Liver (tissue), 9 donors: ENCODE measurements around the gene HPCAL1. TPM values are rescaled to one million over a fixed set of nuclear protein-coding genes. Genes with fewer than 3 reads are reported as not detected.

Experiments used
- DNase-seq: peaks from one replicate; pipeline ENCODE4 v3.0.0-alpha.2; 2017; ENCODE audit warnings: low spot score
- H3K27ac ChIP-seq, 2 donors: one replicate each; pipeline ENCODE4 v1.7.0; 2013; ENCODE audit warnings: inconsistent platforms in 2 of 2, low read length in 2 of 2, control low read depth in 1 of 2, low read depth in 1 of 2, mild to moderate bottlenecking in 1 of 2
- H3K27me3 ChIP-seq, 4 donors: one replicate each; pipeline versions ENCODE4 v1.6.1 to v1.7.0; 2013; ENCODE audit warnings: low read length in 3 of 4, inconsistent platforms in 1 of 4, mild to moderate bottlenecking in 1 of 4, moderate library complexity in 1 of 4; ENCODE audit not compliant: control insufficient read depth in 4 of 4, insufficient read depth in 4 of 4
- H3K36me3 ChIP-seq, 4 donors: one replicate each; pipeline versions ENCODE4 v1.6.1 to v1.7.0; 2013; ENCODE audit warnings: low read length in 3 of 4, mild to moderate bottlenecking in 3 of 4, low read depth in 1 of 4, moderate library complexity in 1 of 4; ENCODE audit not compliant: control insufficient read depth in 4 of 4, insufficient read depth in 3 of 4
- H3K4me1 ChIP-seq, 4 donors: one replicate each; pipeline versions ENCODE4 v1.6.1 to v1.7.0; 2013; ENCODE audit warnings: low read length in 3 of 4, mild to moderate bottlenecking in 3 of 4, moderate library complexity in 1 of 4; ENCODE audit not compliant: control insufficient read depth in 4 of 4, insufficient read depth in 4 of 4
- H3K4me3 ChIP-seq, 3 donors: one replicate each; pipeline versions ENCODE4 v1.6.1 to v1.7.0; 2013; ENCODE audit warnings: low read length in 3 of 3, control low read depth in 1 of 3, low read depth in 1 of 3, mild to moderate bottlenecking in 1 of 3
- H3K9ac ChIP-seq, 2 donors: one replicate each; pipeline ENCODE4 v1.7.0; 2013; ENCODE audit warnings: low read length in 2 of 2, mild to moderate bottlenecking in 2 of 2, moderate library complexity in 2 of 2, control low read depth in 1 of 2, low read depth in 1 of 2
- H3K9me3 ChIP-seq, 4 donors: one replicate each; pipeline versions ENCODE4 v1.6.1 to v1.7.0; 2013; ENCODE audit warnings: low read length in 3 of 4; ENCODE audit not compliant: control insufficient read depth in 4 of 4
- EGR1 ChIP-seq, 2 donors: IDR thresholded peaks; 2 replicates each; pipeline ENCODE4 v1.6.1; 2016 to 2018; ENCODE audit warnings: antibody characterized with exemption in 2 of 2, low read depth in 2 of 2
- FOXA1 ChIP-seq: IDR thresholded peaks from 2 replicates; pipeline ENCODE4 v1.6.1; 2016; ENCODE audit warnings: antibody characterized with exemption
- GABPA ChIP-seq, 2 donors: IDR thresholded peaks in 1 of 2; conservative IDR thresholded peaks in 1 of 2; 2 replicates each; pipeline ENCODE4 v1.6.1; 2016; ENCODE audit warnings: antibody characterized with exemption in 2 of 2, mild to moderate bottlenecking in 1 of 2, moderate library complexity in 1 of 2
- HNF4A ChIP-seq, 2 donors: conservative IDR thresholded peaks; 2 replicates each; pipeline ENCODE4 v1.6.1; 2016; ENCODE audit warnings: antibody characterized with exemption in 2 of 2, mild to moderate bottlenecking in 2 of 2
- HNF4G ChIP-seq: IDR thresholded peaks from 2 replicates; pipeline ENCODE4 v1.6.1; 2016; ENCODE audit warnings: antibody characterized with exemption
- JUND ChIP-seq, 2 donors: IDR thresholded peaks; 2 replicates each; pipeline ENCODE4 v1.6.1; 2016; ENCODE audit warnings: antibody characterized with exemption in 2 of 2
- RAD21 ChIP-seq, 2 donors: IDR thresholded peaks; 2 replicates each; pipeline ENCODE4 v1.6.1; 2016; ENCODE audit warnings: antibody characterized with exemption in 2 of 2, mild to moderate bottlenecking in 2 of 2
- REST ChIP-seq: IDR thresholded peaks from 2 replicates; pipeline ENCODE4 v1.6.1; 2016; ENCODE audit warnings: antibody characterized with exemption, mild to moderate bottlenecking
- RXRA ChIP-seq, 2 donors: IDR thresholded peaks; 2 replicates each; pipeline ENCODE4 v1.6.1; 2017 to 2018; ENCODE audit warnings: antibody characterized with exemption in 2 of 2, mild to moderate bottlenecking in 1 of 2
- SP1 ChIP-seq: IDR thresholded peaks from 2 replicates; pipeline ENCODE4 v1.6.1; 2018; ENCODE audit warnings: antibody characterized with exemption, mild to moderate bottlenecking
- YY1 ChIP-seq: IDR thresholded peaks from 2 replicates; pipeline ENCODE4 v1.6.1; 2016; ENCODE audit warnings: antibody characterized with exemption, mild to moderate bottlenecking
- ZBTB33 ChIP-seq: IDR thresholded peaks from 2 replicates; pipeline ENCODE4 v1.6.1; 2016; ENCODE audit warnings: antibody characterized with exemption
- WGBS: extraction: QIAGEN DNeasy Blood & Tissue Kit; methylation state at CpG from one replicate; pipeline ENCODE4 v1.1.7; 2013; 5-methylcytosine and 5-hydroxymethylcytosine counted together
- polyA plus RNA-seq, 2 donors: library from polyadenylated mRNA; stranded (reverse) in 1 of 2; unstranded in 1 of 2; fragments of 200-250 nt in 1 of 2; fragments of >200 nt in 1 of 2; fragmentation: Nextera tagmentation in 1 of 2; extraction: Ambion mirVana in 1 of 2; gene quantifications; one replicate each; pipeline versions ENCODE4 v1.2.1 to v1.2.3, GENCODE V29; 2013 to 2015
- total RNA-seq, 2 donors: library from RNA; depleted of rRNA; stranded (reverse); fragments of >200 nt; gene quantifications; one replicate each; pipeline ENCODE4 v1.2.3, GENCODE V29; 2014
- TF ChIP-seq, protein P1 (sequence below): fragments of 150-350 bp; IDR thresholded peaks from 2 replicates; pipeline ENCODE4 v1.5.1; 2017; ENCODE audit warnings: improper control_type of control experiment, low read depth, low read length; ENCODE audit not compliant: missing input control
- donor health status: healthy.
- donor health status: healthy.
- donor health status: healthy.
- donor health status: healthy.
- donor health status: healthy.

The HPCAL1 gene
- total and polyA plus RNA-seq, 4 donors = 17.3 to 27.9 (median 22.9) TPM

- Histone ChIP-seq H3K27ac (peak overlapping the region in 1 of 2 donors; percentile 21), H3K9me3 (no peaks in the 10 kb centered on the region), H3K9ac (no peak overlapping the region), H3K27me3 (no peaks in the 10 kb centered on the region), H3K36me3 (no peaks in the 10 kb centered on the region), H3K4me1 (peaks cover 4 to 18% (median 16%) of the 10 kb centered on the region in 4 donors), H3K4me3 (no peak overlapping the region)
- 86% methylated on average over 15 of the region's 15 CpGs for WGBS
- no peak for TF ChIP-seq EGR1 (IDR thresholded peaks at IDR 0.05; ENCODE audit: low read depth in 2 of 2)
- TF ChIP-seq GABPA (IDR thresholded peaks at IDR 0.05 in 1 of 2, conservative IDR thresholded peaks at IDR 0.05 in 1 of 2) = no peak
- TF ChIP-seq FOXA1 = no peak
- TF ChIP-seq SP1 = no peak
- no peak for TF ChIP-seq ZBTB33
- TF ChIP-seq HNF4G = no peak
- TF ChIP-seq HNF4A (conservative IDR thresholded peaks at IDR 0.05) = no peak
- TF ChIP-seq YY1 = no peak
- no peak for TF ChIP-seq RXRA (IDR thresholded peaks at IDR 0.05)
- TF ChIP-seq, protein P1, sequence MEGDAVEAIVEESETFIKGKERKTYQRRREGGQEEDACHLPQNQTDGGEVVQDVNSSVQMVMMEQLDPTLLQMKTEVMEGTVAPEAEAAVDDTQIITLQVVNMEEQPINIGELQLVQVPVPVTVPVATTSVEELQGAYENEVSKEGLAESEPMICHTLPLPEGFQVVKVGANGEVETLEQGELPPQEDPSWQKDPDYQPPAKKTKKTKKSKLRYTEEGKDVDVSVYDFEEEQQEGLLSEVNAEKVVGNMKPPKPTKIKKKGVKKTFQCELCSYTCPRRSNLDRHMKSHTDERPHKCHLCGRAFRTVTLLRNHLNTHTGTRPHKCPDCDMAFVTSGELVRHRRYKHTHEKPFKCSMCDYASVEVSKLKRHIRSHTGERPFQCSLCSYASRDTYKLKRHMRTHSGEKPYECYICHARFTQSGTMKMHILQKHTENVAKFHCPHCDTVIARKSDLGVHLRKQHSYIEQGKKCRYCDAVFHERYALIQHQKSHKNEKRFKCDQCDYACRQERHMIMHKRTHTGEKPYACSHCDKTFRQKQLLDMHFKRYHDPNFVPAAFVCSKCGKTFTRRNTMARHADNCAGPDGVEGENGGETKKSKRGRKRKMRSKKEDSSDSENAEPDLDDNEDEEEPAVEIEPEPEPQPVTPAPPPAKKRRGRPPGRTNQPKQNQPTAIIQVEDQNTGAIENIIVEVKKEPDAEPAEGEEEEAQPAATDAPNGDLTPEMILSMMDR = no peak
- no peak for TF ChIP-seq REST
- no peak for TF ChIP-seq JUND (IDR thresholded peaks at IDR 0.05)
- TF ChIP-seq RAD21 (IDR thresholded peaks at IDR 0.05) = no peak
- no peak for DNase-seq
Observed at GRCh38 chr2:10271509-10271908, 31.2 kb upstream of the HPCAL1 start.

DNA sequence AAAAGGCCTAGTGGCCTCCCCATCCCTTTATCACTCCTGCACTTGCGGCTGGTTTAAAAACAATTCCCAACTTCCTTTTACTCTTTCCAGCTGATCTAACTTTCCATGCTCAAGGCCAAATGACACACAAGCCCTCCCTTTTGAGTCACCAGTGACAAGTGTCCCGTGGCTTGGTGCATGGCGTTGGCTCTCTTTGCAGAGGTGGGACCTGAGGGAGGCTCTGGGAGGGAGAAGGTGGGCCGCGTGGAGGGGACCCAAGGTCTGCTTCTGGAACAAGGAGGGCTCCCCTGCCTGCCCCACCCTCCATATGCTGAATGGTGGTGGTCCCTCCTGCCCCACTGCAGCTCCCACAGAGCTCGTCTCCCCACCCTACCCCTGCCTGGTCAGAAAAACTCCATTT, 30.8 kb upstream of the HPCAL1 start:
- H3K4me3 ChIP-seq = no peak overlapping the region
- peaks cover 4 to 22% (median 19%) of the 10 kb centered on the region in 4 donors for H3K4me1 ChIP-seq
- no peak for TF ChIP-seq HNF4A (conservative IDR thresholded peaks at IDR 0.05)
- TF ChIP-seq HNF4G = no peak
- TF ChIP-seq RAD21 (IDR thresholded peaks at IDR 0.05) = no peak
- TF ChIP-seq SP1 = no peak
- H3K9ac ChIP-seq = no peak overlapping the region
- H3K27me3 ChIP-seq = no peaks in the 10 kb centered on the region
- 90% methylated on average over 6 of the region's 6 CpGs for WGBS
- no peak for DNase-seq
- H3K36me3 ChIP-seq = no peaks in the 10 kb centered on the region
- H3K27ac ChIP-seq = no peak overlapping the region
- no peaks in the 10 kb centered on the region for H3K9me3 ChIP-seq
